HG03097 (cell line): ENCODE results near the gene RPS4Y1.

Experiments used
- ATAC-seq: cut with Tn5 transposase; IDR thresholded peaks from one replicate; pipeline ENCODE4 v1.9.1; 2021; ENCODE audit not compliant: unreplicated experiment, low FRiP score

The RPS4Y1 gene

DNA sequence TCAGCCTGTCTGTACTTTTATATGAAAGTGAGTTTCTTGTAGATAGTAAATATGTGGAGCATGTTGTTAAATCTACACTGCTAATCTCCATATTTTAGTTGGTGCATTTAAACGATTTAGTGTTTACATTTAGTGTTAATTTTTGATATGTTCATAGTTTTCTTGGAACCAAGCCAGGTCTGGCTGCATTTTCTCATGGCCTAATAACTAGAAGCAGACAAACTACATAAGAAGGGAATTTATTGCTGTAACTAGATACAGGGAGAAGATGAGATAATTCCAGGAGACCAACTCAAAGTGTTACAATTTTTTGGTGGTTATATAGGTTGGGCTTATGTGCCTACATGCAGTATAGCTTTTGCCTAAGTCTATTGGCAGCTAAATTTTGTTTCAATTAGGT, 32.8 kb downstream of the RPS4Y1 start:
- ATAC-seq = no peak

GRCh38 chrY:2883561-2883960, 42.2 kb downstream of the RPS4Y1 start:
- ATAC-seq = no peak

- ATAC-seq = no peak
These were observed 44.5 kb downstream of the RPS4Y1 start for GRCh38 chrY:2885880-2886279.

DNA sequence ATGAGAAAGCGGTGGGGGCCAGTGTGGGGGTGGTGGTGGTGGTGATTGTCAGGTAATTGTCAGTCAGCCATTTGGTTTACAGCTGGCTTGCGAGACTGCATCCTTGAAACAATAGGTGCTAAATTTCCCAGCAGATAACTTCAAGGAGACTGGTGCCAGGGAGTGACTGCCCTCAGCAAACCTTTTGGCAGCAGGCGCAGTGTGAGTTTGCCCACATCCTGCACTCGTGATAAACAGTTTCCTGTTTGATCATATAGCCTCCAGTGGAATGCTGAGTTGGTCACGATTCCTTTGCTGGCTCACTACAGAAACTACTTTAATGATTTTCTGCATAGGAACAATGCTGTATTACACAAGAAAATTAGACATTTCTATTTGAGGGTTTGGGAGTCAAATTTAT, 46.0 kb downstream of the RPS4Y1 start:
- no peak for ATAC-seq

- ATAC-seq = no peak
These were observed 46.6 kb downstream of the RPS4Y1 start for GRCh38 chrY:2887955-2888354.

GRCh38 chrY:2893471-2893870, 52.1 kb downstream of the RPS4Y1 start:
- no peak for ATAC-seq

- no peak for ATAC-seq
These were observed 54.6 kb downstream of the RPS4Y1 start for GRCh38 chrY:2896050-2896449.

DNA sequence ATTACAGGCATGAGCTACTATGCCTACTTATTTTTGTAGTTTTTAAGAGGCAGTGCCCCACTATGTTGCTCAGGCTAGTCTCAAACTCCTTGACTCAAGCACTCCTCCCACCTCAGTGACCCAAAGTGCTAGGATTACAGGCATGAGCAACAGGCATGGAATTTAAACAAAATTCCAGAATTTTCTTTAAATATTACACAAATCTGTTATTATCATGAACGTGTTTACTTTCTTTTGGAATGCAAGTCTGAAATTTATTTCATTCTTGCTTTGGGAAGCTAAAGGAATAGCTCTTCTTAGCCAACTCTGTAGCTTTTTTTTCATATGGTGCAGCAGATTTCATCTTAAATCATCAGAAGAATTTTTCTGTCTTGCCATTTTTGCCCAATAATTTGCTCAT, 66.0 kb downstream of the RPS4Y1 start:
- no peak for ATAC-seq

- ATAC-seq = no peak
These were observed 71.8 kb downstream of the RPS4Y1 start for GRCh38 chrY:2913066-2913815.
